GM12878 (cell line): ENCODE measurements around the gene MPP2. TPM values are rescaled to one million over a fixed set of nuclear protein-coding genes. Genes with fewer than 3 reads are reported as not detected.

Experiments
- ATAC-seq: fragments of 200-7000 bp; cut with Tn5 transposase; 3 replicates; pipeline ENCODE4 v1.9.1; 2020; ENCODE audit warnings: mild to moderate bottlenecking, moderate library complexity
- BruUV-seq: library from RNA; stranded (reverse); fragments of 400-500 nt; replicated peaks from 2 replicates; lab custom pipeline; 2021; lab: Mats Ljungman, UMichigan
- CTCF ChIA-PET: fragments of 300-600 bp; sonication (Branson Sonifier 250); formaldehyde crosslinking; extraction: SDS; loops from one replicate; lab custom pipeline; 2021; ENCODE audit warnings: inconsistent platforms; lab: Yijun Ruan, JAX
- POLR2A ChIA-PET: fragments of 350-600 bp; formaldehyde crosslinking; extraction: SDS; loops from one replicate; lab custom pipeline; 2021; ENCODE audit warnings: inconsistent platforms; lab: Charles Lee
- RAD21 ChIA-PET: fragments of 300-600 bp; sonication (Branson Sonifier 250); formaldehyde crosslinking; loops from one replicate; lab custom pipeline; 2023; ENCODE audit warnings: antibody characterized with exemption; ENCODE audit not compliant: unreplicated experiment; lab: Charles Lee
- SMC1A ChIA-PET: fragments of 300-600 bp; sonication (Branson Sonifier 250); formaldehyde crosslinking; loops from one replicate; lab custom pipeline; 2023; ENCODE audit not compliant: unreplicated experiment, uncharacterized antibody; lab: Charles Lee
- DNase-seq: peaks from one replicate; pipeline ENCODE4 v3.0.0-alpha.2; 2011; ENCODE audit warnings: low read depth, low spot score
- FAIRE-seq: peaks from 3 replicates; lab custom pipeline; 2011; peaks lifted over from hg19 to GRCh38; lab: Jason Lieb, UNC
- H2AFZ ChIP-seq: 2 replicates; pipeline ENCODE4 v1.6.0; 2011; ENCODE audit warnings: low read depth, low read length, control low read depth; ENCODE audit not compliant: control insufficient read depth
- H3K27ac ChIP-seq: 2 replicates; pipeline ENCODE4 v1.5.1; 2011; ENCODE audit warnings: control low read depth; ENCODE audit not compliant: control insufficient read depth, insufficient read depth
- H3K27me3 ChIP-seq, 2 experiments: replicated peaks in 1 of 2; 2 replicates each; pipeline versions ENCODE4 v1.6.0 to v1.6.1; 2011; ENCODE audit warnings: low read length in 1 of 2; ENCODE audit not compliant: control insufficient read depth in 2 of 2, insufficient read depth in 2 of 2
- H3K36me3 ChIP-seq, 2 experiments: 2 replicates each; pipeline ENCODE4 v1.5.1; 2011; ENCODE audit warnings: low read length in 1 of 2; ENCODE audit not compliant: control insufficient read depth in 2 of 2, insufficient read depth in 2 of 2
- H3K4me1 ChIP-seq: 2 replicates; pipeline ENCODE4 v1.6.1; 2011; ENCODE audit warnings: mild to moderate bottlenecking, low read length, moderate library complexity, mixed read lengths; ENCODE audit not compliant: control insufficient read depth, insufficient read depth
- H3K4me2 ChIP-seq: 2 replicates; pipeline ENCODE4 v1.6.0; 2011; ENCODE audit warnings: control low read depth; ENCODE audit not compliant: control insufficient read depth, insufficient read depth
- H3K4me3 ChIP-seq: fragments of 200-600 bp; sonication (generic); 2 replicates; pipeline ENCODE4 v1.5.1; 2016
- H3K79me2 ChIP-seq: 2 replicates; pipeline ENCODE4 v1.6.0; 2011; ENCODE audit warnings: low read length; ENCODE audit not compliant: control insufficient read depth, insufficient read depth
- H3K9ac ChIP-seq: 2 replicates; pipeline ENCODE4 v1.8.0; 2011; ENCODE audit warnings: low read length, control low read depth, mixed read lengths; ENCODE audit not compliant: control insufficient read depth, insufficient read depth
- H3K9me3 ChIP-seq: replicated peaks from 3 replicates; pipeline ENCODE4 v1.5.1; 2011; ENCODE audit warnings: mild to moderate bottlenecking, low read length; ENCODE audit not compliant: control insufficient read depth, insufficient read depth
- H4K20me1 ChIP-seq: 2 replicates; pipeline ENCODE4 v1.6.0; 2011; ENCODE audit not compliant: control insufficient read depth, insufficient read depth
- CHD1 ChIP-seq: IDR thresholded peaks from 2 replicates; pipeline ENCODE4 v1.6.1; 2012; ENCODE audit warnings: low read depth, low read length, improper control_type of control experiment
- DPF2 ChIP-seq: fragments of 450-650 bp; IDR thresholded peaks from 2 replicates; pipeline ENCODE4 v1.6.1; 2017; ENCODE audit warnings: mild to moderate bottlenecking
- KDM1A ChIP-seq: fragments of 200-600 bp; sonication (generic); IDR thresholded peaks from 2 replicates; pipeline ENCODE4 v1.6.1; 2016; ENCODE audit warnings: borderline replicate concordance
- SMAD1 ChIP-seq: fragments of 450-650 bp; IDR thresholded peaks from 2 replicates; pipeline ENCODE4 v1.6.1; 2018; ENCODE audit warnings: mild to moderate bottlenecking, low read depth; ENCODE audit not compliant: partially characterized antibody
- WRNIP1 ChIP-seq: IDR thresholded peaks from 2 replicates; pipeline ENCODE4 v1.6.1; 2011; ENCODE audit warnings: low read depth, low read length, improper control_type of control experiment, borderline replicate concordance
- YBX1 ChIP-seq: fragments of 450-650 bp; IDR thresholded peaks from 2 replicates; pipeline ENCODE4 v1.6.1; 2016; ENCODE audit warnings: antibody characterized with exemption
- ZSCAN29 ChIP-seq: fragments of 450-650 bp; IDR thresholded peaks from 2 replicates; pipeline ENCODE4 v1.6.1; 2017; ENCODE audit warnings: mild to moderate bottlenecking, moderate library complexity
- WGBS: methylation state at CpG from one replicate; pipeline ENCODE4 v1.1.6; 2016; ENCODE audit warnings: low lambda C conversion rate; ENCODE audit not compliant: insufficient replicate concordance, insufficient coverage; ENCODE audit errors: missing lambda C conversion rate; 5-methylcytosine and 5-hydroxymethylcytosine counted together
- in situ Hi-C: fragments of 300-500 bp; cut with MboI; formaldehyde crosslinking; loops from 9 replicates; pipeline ENCODE4 v1.14.3; 2018; ENCODE audit warnings: mixed read lengths
- intact Hi-C: fragments of 100-400 bp; cut with micrococcal nuclease; formaldehyde crosslinking; loops from one replicate; pipeline ENCODE4 v1.14.2; 2022; ENCODE audit not compliant: unreplicated experiment
- polyA plus RNA-seq, 11 experiments: library from polyadenylated mRNA; depleted of rRNA in 4 of 11; unstranded in 6 of 11; stranded (reverse) in 5 of 11; fragments of >200 nt; fragmentation: Nextera tagmentation in 4 of 11; fragmentation: Illumina TruSeq in 1 of 11; extraction: Ambion mirVana in 4 of 11; extraction: Trizol in 1 of 11; gene quantifications; 1 replicate in 1 of 11; 2 replicates in 10 of 11; pipeline versions ENCODE4 v1.2.1 to v1.2.3, GENCODE V29; 2011 to 2016; ENCODE audit warnings: inconsistent platforms in 2 of 11, missing spikeins in 2 of 11, low read depth in 1 of 11
- total RNA-seq, 4 experiments: library from RNA; depleted of rRNA in 3 of 4; stranded (reverse); fragments of >200 nt in 3 of 4; fragmentation: Illumina TruSeq in 1 of 4; extraction: Trizol in 1 of 4; gene quantifications; 2 replicates each; pipeline versions ENCODE4 v1.2.1 to v1.2.3, GENCODE V29; 2013 to 2021
- TF ChIP-seq, protein P1 (sequence below): fragments of 150-350 bp; IDR thresholded peaks from 2 replicates; pipeline ENCODE4 v1.6.1; 2014; ENCODE audit warnings: mild to moderate bottlenecking, low read depth, low read length
- TF ChIP-seq, protein P2 (sequence below): fragments of 450-650 bp; IDR thresholded peaks from 2 replicates; pipeline ENCODE4 v1.6.1; 2016; ENCODE audit warnings: mild to moderate bottlenecking, moderate library complexity, borderline replicate concordance
- TF ChIP-seq, protein P3 (sequence below): IDR thresholded peaks from 2 replicates; pipeline ENCODE4 v1.6.1; 2011; ENCODE audit warnings: borderline replicate concordance, low read depth, mild to moderate bottlenecking, moderate library complexity, low read length; ENCODE audit not compliant: insufficient read depth, poor library complexity, severe bottlenecking
- TF ChIP-seq, protein P4 (sequence below): IDR thresholded peaks from 2 replicates; pipeline ENCODE4 v1.6.1; 2012; ENCODE audit warnings: low read length, inconsistent platforms

Gene MPP2
- total and polyA plus RNA-seq, 10 of the 15 experiments (the other 5 are each of a cell fraction or from before 2014, with no cell fraction given) = 0.02 to 0.23 (median 0.15) TPM; not detected in 2

DNA sequence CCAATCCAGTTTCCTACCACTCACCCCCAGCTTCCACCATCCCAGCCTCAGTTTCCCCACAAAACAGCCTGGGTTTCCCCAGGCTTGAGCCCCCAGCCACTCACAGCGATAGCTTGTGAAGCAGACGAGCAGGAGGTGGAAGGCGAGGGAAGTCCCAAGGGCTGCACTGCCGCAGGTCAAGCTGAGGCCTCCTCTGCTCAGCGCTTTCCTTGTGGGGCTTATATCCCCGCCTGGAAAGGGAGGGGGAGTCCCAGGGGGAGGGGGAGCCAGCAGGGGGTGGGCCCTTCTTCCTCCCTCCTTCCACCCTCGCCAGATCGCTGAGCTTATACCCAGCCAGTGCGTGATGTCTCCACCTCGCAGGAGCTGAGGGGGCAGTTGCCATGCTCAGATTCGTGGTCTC is 46.4 kb upstream of the MPP2 start, which contains the start of gene PYY:
TSS of gene PYY (minus strand) at position 195 of the 400 bp plus-strand sequence. CDS start 457 bp downstream, outside the sequence.
- no peaks in the 10 kb centered on the region for H4K20me1 ChIP-seq
- no peak for ATAC-seq
- no peak within 1 kb of the TSS for H3K4me2 ChIP-seq
- no peaks in the 10 kb centered on the region for H3K79me2 ChIP-seq
- H3K9ac ChIP-seq = no peak within 1 kb of the TSS
- ChIA-PET POLR2A (no interaction called here), CTCF (interaction anchor here (0.5 kb wide), 1 partner anchor 173 kb away, joined by 3 read pairs; no protein-coding TSS in a partner anchor), RAD21 (no interaction called here), SMC1A (no interaction called here)
- in situ Hi-C loops (no loop called here), intact Hi-C loops (no loop called here)
- no peak within 1 kb of the TSS for H3K27ac ChIP-seq
- H2AFZ ChIP-seq = no peak within 1 kb of the TSS
- no peak for TF ChIP-seq CHD1
- no peak for TF ChIP-seq DPF2
- TF ChIP-seq, protein P1, sequence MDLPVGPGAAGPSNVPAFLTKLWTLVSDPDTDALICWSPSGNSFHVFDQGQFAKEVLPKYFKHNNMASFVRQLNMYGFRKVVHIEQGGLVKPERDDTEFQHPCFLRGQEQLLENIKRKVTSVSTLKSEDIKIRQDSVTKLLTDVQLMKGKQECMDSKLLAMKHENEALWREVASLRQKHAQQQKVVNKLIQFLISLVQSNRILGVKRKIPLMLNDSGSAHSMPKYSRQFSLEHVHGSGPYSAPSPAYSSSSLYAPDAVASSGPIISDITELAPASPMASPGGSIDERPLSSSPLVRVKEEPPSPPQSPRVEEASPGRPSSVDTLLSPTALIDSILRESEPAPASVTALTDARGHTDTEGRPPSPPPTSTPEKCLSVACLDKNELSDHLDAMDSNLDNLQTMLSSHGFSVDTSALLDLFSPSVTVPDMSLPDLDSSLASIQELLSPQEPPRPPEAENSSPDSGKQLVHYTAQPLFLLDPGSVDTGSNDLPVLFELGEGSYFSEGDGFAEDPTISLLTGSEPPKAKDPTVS = no peak
- TF ChIP-seq, protein P2, sequence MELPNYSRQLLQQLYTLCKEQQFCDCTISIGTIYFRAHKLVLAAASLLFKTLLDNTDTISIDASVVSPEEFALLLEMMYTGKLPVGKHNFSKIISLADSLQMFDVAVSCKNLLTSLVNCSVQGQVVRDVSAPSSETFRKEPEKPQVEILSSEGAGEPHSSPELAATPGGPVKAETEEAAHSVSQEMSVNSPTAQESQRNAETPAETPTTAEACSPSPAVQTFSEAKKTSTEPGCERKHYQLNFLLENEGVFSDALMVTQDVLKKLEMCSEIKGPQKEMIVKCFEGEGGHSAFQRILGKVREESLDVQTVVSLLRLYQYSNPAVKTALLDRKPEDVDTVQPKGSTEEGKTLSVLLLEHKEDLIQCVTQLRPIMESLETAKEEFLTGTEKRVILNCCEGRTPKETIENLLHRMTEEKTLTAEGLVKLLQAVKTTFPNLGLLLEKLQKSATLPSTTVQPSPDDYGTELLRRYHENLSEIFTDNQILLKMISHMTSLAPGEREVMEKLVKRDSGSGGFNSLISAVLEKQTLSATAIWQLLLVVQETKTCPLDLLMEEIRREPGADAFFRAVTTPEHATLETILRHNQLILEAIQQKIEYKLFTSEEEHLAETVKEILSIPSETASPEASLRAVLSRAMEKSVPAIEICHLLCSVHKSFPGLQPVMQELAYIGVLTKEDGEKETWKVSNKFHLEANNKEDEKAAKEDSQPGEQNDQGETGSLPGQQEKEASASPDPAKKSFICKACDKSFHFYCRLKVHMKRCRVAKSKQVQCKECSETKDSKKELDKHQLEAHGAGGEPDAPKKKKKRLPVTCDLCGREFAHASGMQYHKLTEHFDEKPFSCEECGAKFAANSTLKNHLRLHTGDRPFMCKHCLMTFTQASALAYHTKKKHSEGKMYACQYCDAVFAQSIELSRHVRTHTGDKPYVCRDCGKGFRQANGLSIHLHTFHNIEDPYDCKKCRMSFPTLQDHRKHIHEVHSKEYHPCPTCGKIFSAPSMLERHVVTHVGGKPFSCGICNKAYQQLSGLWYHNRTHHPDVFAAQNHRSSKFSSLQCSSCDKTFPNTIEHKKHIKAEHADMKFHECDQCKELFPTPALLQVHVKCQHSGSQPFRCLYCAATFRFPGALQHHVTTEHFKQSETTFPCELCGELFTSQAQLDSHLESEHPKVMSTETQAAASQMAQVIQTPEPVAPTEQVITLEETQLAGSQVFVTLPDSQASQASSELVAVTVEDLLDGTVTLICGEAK = no peak
- TF ChIP-seq, protein P3, sequence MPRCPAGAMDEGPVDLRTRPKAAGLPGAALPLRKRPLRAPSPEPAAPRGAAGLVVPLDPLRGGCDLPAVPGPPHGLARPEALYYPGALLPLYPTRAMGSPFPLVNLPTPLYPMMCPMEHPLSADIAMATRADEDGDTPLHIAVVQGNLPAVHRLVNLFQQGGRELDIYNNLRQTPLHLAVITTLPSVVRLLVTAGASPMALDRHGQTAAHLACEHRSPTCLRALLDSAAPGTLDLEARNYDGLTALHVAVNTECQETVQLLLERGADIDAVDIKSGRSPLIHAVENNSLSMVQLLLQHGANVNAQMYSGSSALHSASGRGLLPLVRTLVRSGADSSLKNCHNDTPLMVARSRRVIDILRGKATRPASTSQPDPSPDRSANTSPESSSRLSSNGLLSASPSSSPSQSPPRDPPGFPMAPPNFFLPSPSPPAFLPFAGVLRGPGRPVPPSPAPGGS = no peak
- TF ChIP-seq, protein P4, sequence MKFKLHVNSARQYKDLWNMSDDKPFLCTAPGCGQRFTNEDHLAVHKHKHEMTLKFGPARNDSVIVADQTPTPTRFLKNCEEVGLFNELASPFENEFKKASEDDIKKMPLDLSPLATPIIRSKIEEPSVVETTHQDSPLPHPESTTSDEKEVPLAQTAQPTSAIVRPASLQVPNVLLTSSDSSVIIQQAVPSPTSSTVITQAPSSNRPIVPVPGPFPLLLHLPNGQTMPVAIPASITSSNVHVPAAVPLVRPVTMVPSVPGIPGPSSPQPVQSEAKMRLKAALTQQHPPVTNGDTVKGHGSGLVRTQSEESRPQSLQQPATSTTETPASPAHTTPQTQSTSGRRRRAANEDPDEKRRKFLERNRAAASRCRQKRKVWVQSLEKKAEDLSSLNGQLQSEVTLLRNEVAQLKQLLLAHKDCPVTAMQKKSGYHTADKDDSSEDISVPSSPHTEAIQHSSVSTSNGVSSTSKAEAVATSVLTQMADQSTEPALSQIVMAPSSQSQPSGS = no peak
- no peak for TF ChIP-seq WRNIP1
- no peak for TF ChIP-seq SMAD1
- no peak for TF ChIP-seq ZSCAN29
- no peak for TF ChIP-seq KDM1A
- TF ChIP-seq YBX1 = no peak
- no peak within 1 kb of the TSS for H3K4me3 ChIP-seq
- DNase-seq = no peak
- no peak for FAIRE-seq
- H3K9me3 ChIP-seq = no peaks in the 10 kb centered on the region
- peaks cover 0 to 6% of the 10 kb centered on the region in 2 experiments; a peak in 2 of 4 replicates for H3K27me3 ChIP-seq
- no peaks in the 10 kb centered on the region for H3K36me3 ChIP-seq
- BruUV-seq = no TSS peak
- H3K4me1 ChIP-seq = no peaks in the 10 kb centered on the region
- 74% methylated on average over 8 of the region's 11 CpGs for WGBS
